Measurements from ENCODE around the gene NANOS3. TPM values are rescaled to one million over a fixed set of nuclear protein-coding genes. Genes with fewer than 3 reads are reported as not detected.
A peak's percentile ranks its signal among the peaks of the same experiment; 100 is the strongest.

Gene NANOS3
- total and polyA plus RNA-seq, 2 of the 13 experiments (the other 11 are each of a cell fraction or from before 2014, with no cell fraction given) = 0.21 TPM; not detected in 1

GRCh38 chr19:13905634-13906520 lies 28.9 kb downstream of the NANOS3 start, which contains the start of the genes BRME1 and CC2D1A (continued):
- TF ChIP-seq, protein P1, sequence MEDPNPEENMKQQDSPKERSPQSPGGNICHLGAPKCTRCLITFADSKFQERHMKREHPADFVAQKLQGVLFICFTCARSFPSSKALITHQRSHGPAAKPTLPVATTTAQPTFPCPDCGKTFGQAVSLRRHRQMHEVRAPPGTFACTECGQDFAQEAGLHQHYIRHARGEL (CRISPR knock-in tag; IDR thresholded peaks at IDR 0.05) = no peak; the same call in 1 of the 2 replicates
- TF ChIP-seq ZNF468 (CRISPR knock-in tag; IDR thresholded peaks at IDR 0.05) (no peak), CHD2 (IDR thresholded peaks at IDR 0.05; ENCODE audit: low read depth, low read length) (peak; percentile 75), TGIF2 (CRISPR knock-in tag; IDR thresholded peaks at IDR 0.05) (no peak), ZBTB7B (CRISPR knock-in tag; IDR thresholded peaks at IDR 0.05) (peak; percentile 55; the same call in 1 of the 2 replicates), ZNF839 (CRISPR knock-in tag; IDR thresholded peaks at IDR 0.05; ENCODE audit: borderline replicate concordance) (peak; percentile 92; the same call in 1 of the 2 replicates), WIZ (CRISPR knock-in tag; IDR thresholded peaks at IDR 0.05) (0 out of 2 replicates have a peak, but pooled peaks have one; percentile 71), GLI4 (CRISPR knock-in tag; IDR thresholded peaks at IDR 0.05; ENCODE audit: borderline replicate concordance) (0 out of 2 replicates have a peak, but pooled peaks have one; percentile 50), HES4 (CRISPR knock-in tag; IDR thresholded peaks at IDR 0.05; ENCODE audit: borderline replicate concordance) (peak; percentile 96), KLF12 (CRISPR knock-in tag; IDR thresholded peaks at IDR 0.05; ENCODE audit: borderline replicate concordance) (peak; percentile 61; the same call in 1 of the 2 replicates), JARID2 (CRISPR knock-in tag; IDR thresholded peaks at IDR 0.05; ENCODE audit: insufficient replicate concordance) (no peak), IKZF1 (IDR thresholded peaks at IDR 0.05) (no peak), POLR2AphosphoS2 (IDR thresholded peaks at IDR 0.05; ENCODE audit: low read depth, low read length) (no peak), NFATC3 (CRISPR knock-in tag; IDR thresholded peaks at IDR 0.05) (0 out of 2 replicates have a peak, but pooled peaks have one; percentile 37), ETV5 (CRISPR knock-in tag; IDR thresholded peaks at IDR 0.05; ENCODE audit: borderline replicate concordance) (peak; percentile 85), ZNF337 (CRISPR knock-in tag; IDR thresholded peaks at IDR 0.05; ENCODE audit: borderline replicate concordance, low read depth) (peak; percentile 92; the same call in 1 of the 2 replicates), ZNF225 (CRISPR knock-in tag; IDR thresholded peaks at IDR 0.05) (peak; percentile 63), ZNF567 (CRISPR knock-in tag; IDR thresholded peaks at IDR 0.05; ENCODE audit: borderline replicate concordance) (0 out of 2 replicates have a peak, but pooled peaks have one; percentile 55), ZBTB21 (CRISPR knock-in tag; IDR thresholded peaks at IDR 0.05) (no peak), KLF11 (CRISPR knock-in tag; IDR thresholded peaks at IDR 0.05) (no peak), CHD4 (IDR thresholded peaks at IDR 0.05; ENCODE audit: borderline replicate concordance, low read length) (no peak), KDM3A (CRISPR knock-in tag; IDR thresholded peaks at IDR 0.05; ENCODE audit: low read depth) (peak; percentile 68; the same call in 1 of the 2 replicates), ZNF781 (CRISPR knock-in tag; IDR thresholded peaks at IDR 0.05; ENCODE audit: borderline replicate concordance, not compliant biosample characterization) (peak; percentile 28), ZNF451 (CRISPR knock-in tag; IDR thresholded peaks at IDR 0.05) (peak; percentile 93), ZMYM2 (CRISPR knock-in tag; IDR thresholded peaks at IDR 0.05) (peak; percentile 77)
- TF ChIP-seq, protein P2, sequence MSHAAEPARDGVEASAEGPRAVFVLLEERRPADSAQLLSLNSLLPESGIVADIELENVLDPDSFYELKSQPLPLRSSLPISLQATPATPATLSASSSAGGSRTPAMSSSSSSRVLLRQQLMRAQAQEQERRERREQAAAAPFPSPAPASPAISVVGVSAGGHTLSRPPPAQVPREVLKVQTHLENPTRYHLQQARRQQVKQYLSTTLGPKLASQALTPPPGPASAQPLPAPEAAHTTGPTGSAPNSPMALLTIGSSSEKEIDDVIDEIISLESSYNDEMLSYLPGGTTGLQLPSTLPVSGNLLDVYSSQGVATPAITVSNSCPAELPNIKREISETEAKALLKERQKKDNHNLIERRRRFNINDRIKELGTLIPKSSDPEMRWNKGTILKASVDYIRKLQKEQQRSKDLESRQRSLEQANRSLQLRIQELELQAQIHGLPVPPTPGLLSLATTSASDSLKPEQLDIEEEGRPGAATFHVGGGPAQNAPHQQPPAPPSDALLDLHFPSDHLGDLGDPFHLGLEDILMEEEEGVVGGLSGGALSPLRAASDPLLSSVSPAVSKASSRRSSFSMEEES (CRISPR knock-in tag; IDR thresholded peaks at IDR 0.05) = peak; percentile 38; the same call in 1 of the 2 replicates
- TF ChIP-seq, protein P3, sequence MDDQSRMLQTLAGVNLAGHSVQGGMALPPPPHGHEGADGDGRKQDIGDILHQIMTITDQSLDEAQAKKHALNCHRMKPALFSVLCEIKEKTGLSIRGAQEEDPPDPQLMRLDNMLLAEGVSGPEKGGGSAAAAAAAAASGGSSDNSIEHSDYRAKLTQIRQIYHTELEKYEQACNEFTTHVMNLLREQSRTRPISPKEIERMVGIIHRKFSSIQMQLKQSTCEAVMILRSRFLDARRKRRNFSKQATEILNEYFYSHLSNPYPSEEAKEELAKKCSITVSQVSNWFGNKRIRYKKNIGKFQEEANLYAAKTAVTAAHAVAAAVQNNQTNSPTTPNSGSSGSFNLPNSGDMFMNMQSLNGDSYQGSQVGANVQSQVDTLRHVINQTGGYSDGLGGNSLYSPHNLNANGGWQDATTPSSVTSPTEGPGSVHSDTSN (CRISPR knock-in tag; IDR thresholded peaks at IDR 0.05; ENCODE audit: borderline replicate concordance) = no peak

Data from HepG2 (cell line).